ENCODE measurements around the gene RNF224. TPM values are rescaled to one million over a fixed set of nuclear protein-coding genes. Genes with fewer than 3 reads are reported as not detected.
A peak's percentile ranks its signal among the peaks of the same experiment; 100 is the strongest.
"Not testable (repeated sequence)": the region's sequence is repeated elsewhere in the genome, so short reads cannot be mapped to it uniquely, and the experiment has no call there.

RNF224 gene
- total RNA-seq, 3 donors from 2014 or later = not detected

DNA sequence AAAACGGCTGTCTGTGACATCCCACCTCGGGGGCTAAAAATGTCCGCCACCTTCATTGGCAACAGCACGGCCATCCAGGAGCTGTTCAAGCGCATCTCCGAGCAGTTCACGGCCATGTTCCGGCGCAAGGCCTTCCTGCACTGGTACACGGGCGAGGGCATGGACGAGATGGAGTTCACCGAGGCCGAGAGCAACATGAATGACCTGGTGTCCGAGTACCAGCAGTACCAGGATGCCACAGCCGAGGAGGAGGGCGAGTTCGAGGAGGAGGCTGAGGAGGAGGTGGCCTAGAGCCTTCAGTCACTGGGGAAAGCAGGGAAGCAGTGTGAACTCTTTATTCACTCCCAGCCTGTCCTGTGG, 15.9 kb downstream of the RNF224 start:
- peaks cover 12% of the 10 kb centered on the region for H3K36me3 Mint-ChIP-seq (ENCODE audit: insufficient read depth)
- peaks cover 27% of the 10 kb centered on the region for H3K4me1 Mint-ChIP-seq (ENCODE audit: low read depth)
- not testable (repeated sequence) for H3K9me3 Mint-ChIP-seq; H3K27me3 Mint-ChIP-seq (ENCODE audit: low read depth); ATAC-seq; DNase-seq
- H3K4me3 Mint-ChIP-seq = peak overlapping the region; percentile 87

GRCh38 chr9:137243626-137244485, 16.6 kb downstream of the RNF224 start:
- H3K9me3 Mint-ChIP-seq = no peaks in the 10 kb centered on the region
- H3K27me3 Mint-ChIP-seq (ENCODE audit: low read depth) = no peaks in the 10 kb centered on the region
- H3K4me3 Mint-ChIP-seq = peak overlapping the region; percentile 87
- peaks cover 23% of the 10 kb centered on the region for H3K4me1 Mint-ChIP-seq (ENCODE audit: low read depth)
- H3K36me3 Mint-ChIP-seq (ENCODE audit: insufficient read depth) = peaks cover 12% of the 10 kb centered on the region
- DNase-seq (no peak), ATAC-seq (no peak)

DNA sequence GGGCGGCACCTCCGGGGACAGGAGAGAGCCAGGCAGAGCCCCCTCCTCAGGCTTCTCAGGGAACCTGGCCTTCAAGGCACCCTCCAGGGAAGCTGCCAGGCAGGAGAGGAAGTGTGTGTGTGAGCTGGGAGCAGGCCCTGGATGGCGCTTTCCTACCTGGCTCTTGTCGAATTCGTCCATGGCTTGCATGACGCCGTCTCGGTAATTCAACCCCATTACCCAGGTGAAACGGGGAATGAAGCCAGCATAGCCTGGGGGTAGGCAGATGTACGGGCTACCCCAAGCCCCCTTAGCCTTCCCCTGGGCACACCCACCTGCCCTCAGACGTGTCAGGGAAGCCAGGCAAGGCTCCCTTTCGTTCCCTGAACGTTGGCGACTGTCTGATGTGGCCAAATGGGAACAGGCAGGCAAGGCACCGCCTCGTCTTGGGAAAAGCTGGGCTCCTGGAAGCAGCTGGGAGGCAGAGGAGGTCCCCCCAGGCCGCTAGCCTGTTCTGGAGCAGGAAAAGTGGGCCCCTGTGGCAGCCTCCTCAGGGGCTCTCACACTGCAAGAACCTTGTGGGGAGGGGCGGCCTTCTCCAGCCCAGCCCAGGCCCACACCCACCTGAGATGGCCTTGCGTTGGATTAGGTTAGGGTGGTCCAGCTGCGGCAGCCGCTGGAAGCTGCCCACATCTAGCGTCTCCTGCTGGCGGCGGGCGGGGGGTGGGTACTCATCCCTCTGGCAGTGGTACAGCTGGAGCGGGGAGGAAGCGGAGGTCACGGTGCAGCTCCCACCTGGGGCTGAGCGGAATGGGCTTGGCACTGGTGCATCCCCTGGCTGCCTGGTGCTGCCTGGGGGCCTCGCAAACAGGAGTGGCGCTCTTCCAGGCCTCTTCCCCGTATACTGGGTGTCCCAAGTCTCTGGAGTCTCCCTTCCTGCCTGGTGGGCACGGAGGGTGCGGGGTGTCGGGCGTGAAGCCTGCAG, 17.5 kb downstream of the RNF224 start:
- Mint-ChIP-seq H3K4me1 (ENCODE audit: low read depth) (peaks cover 16% of the 10 kb centered on the region), H3K36me3 (ENCODE audit: insufficient read depth) (peaks cover 12% of the 10 kb centered on the region), H3K4me3 (no peak overlapping the region), H3K27me3 (ENCODE audit: low read depth) (no peaks in the 10 kb centered on the region), H3K9me3 (no peaks in the 10 kb centered on the region)
- no peak for ATAC-seq
- no peak for DNase-seq

GRCh38 chr9:137245450-137246421, 18.4 kb downstream of the RNF224 start:
- DNase-seq (no peak), ATAC-seq (no peak)
- H3K4me1 Mint-ChIP-seq (ENCODE audit: low read depth) = peaks cover 15% of the 10 kb centered on the region
- no peaks in the 10 kb centered on the region for H3K27me3 Mint-ChIP-seq (ENCODE audit: low read depth)
- no peak overlapping the region for H3K4me3 Mint-ChIP-seq
- H3K36me3 Mint-ChIP-seq (ENCODE audit: insufficient read depth) = peaks cover 12% of the 10 kb centered on the region
- H3K9me3 Mint-ChIP-seq = no peaks in the 10 kb centered on the region

DNA sequence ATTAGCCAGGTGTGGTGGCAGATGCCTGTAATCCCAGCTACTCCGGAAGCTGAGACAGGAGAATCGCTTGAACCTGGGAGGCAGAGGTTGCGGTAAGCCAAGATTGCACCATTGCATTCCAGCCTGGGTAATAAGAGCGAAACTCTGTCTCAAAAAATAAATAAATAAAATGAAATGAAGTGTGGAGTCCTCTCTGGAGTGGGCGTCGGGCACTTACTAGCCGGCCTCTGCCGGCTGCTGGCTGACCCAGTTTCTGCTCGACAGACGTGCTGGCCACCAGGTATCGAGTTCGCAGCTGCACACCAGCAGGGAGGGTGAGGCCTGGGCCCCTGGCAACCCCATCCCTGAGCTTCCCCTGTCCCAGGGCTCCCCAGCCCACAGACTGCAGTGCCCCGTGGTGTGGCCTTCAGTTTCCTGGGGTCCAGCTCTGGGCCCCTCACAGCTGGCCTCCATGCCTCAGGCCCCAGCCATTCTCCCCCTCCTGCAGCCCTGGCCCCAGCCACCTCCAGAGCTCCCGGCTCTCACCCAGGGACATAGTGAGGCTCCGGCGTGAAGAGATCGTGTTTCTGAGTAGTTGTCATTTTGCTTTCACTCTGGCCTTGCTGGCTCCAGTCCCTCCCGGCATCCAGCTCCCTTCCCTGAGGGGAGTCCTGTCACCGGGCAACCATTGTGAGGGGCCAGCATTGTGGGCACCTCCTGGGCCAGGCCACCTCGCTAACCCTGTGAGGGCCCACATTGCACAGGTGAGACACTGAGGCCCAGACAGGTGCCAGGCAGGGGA, 20.0 kb downstream of the RNF224 start:
- peaks cover 11% of the 10 kb centered on the region for H3K36me3 Mint-ChIP-seq (ENCODE audit: insufficient read depth)
- no peak overlapping the region for H3K4me3 Mint-ChIP-seq
- peaks cover 12% of the 10 kb centered on the region for H3K4me1 Mint-ChIP-seq (ENCODE audit: low read depth)
- H3K9me3 Mint-ChIP-seq = no peaks in the 10 kb centered on the region
- no peaks in the 10 kb centered on the region for H3K27me3 Mint-ChIP-seq (ENCODE audit: low read depth)
- ATAC-seq (no peak), DNase-seq (no peak)

DNA sequence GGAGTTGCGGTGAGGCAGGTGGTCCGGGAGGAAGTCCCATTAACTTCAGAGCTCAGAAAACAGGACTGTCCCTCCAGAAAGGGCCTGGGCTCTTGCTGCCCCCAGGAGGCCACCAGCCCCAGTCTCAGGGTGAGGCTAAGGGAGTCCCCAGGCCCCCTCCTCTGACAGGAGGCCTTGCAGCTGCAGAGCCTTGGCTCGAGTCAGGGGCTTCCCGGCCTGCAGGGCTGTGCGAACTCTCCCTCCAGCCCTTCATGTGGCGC, 20.5 kb downstream of the RNF224 start:
- DNase-seq = no peak
- H3K4me3 Mint-ChIP-seq = no peak overlapping the region
- no peak for ATAC-seq
- H3K9me3 Mint-ChIP-seq = no peaks in the 10 kb centered on the region
- peaks cover 5% of the 10 kb centered on the region for H3K36me3 Mint-ChIP-seq (ENCODE audit: insufficient read depth)
- H3K27me3 Mint-ChIP-seq (ENCODE audit: low read depth) = no peaks in the 10 kb centered on the region
- peaks cover 7% of the 10 kb centered on the region for H3K4me1 Mint-ChIP-seq (ENCODE audit: low read depth)

GRCh38 chr9:137250329-137251193, 23.3 kb downstream of the RNF224 start:
- H3K36me3 Mint-ChIP-seq (ENCODE audit: insufficient read depth) = no peaks in the 10 kb centered on the region
- ATAC-seq (no peak), DNase-seq (no peak)
- no peaks in the 10 kb centered on the region for H3K9me3 Mint-ChIP-seq
- H3K27me3 Mint-ChIP-seq (ENCODE audit: low read depth) = no peaks in the 10 kb centered on the region
- H3K4me3 Mint-ChIP-seq = no peak overlapping the region
- peaks cover 5% of the 10 kb centered on the region for H3K4me1 Mint-ChIP-seq (ENCODE audit: low read depth)

DNA sequence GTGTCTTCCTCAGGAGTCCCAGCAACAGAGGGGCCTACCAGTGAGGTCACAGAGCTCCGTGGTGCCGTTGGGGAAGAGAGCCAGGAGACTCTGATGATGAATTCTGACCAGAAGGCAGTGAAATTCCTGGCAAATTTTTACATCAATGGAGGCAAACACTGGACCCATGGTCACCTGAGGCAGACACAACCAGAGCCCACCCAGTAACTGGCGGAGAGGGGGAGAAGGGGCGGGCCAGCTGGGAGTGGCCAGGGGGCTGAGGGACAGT, 23.8 kb downstream of the RNF224 start, which contains the start of gene STPG3:
STPG3 (plus strand) TSS at position 93 of the 268 bp plus-strand sequence; CDS start at position 94, 1 bp downstream.
- Mint-ChIP-seq H3K4me3 (no peak within 1 kb of the TSS), H3K27me3 (ENCODE audit: low read depth) (no peaks in the 10 kb centered on the region), H3K9me3 (no peaks in the 10 kb centered on the region), H3K36me3 (ENCODE audit: insufficient read depth) (no peaks in the 10 kb centered on the region), H3K4me1 (ENCODE audit: low read depth) (peaks cover 6% of the 10 kb centered on the region)
- DNase-seq (no peak), ATAC-seq (no peak)

GRCh38 chr9:137251490-137252268, 24.4 kb downstream of the RNF224 start:
- Mint-ChIP-seq H3K36me3 (ENCODE audit: insufficient read depth) (no peaks in the 10 kb centered on the region), H3K4me1 (ENCODE audit: low read depth) (peaks cover 12% of the 10 kb centered on the region), H3K9me3 (no peaks in the 10 kb centered on the region), H3K4me3 (no peak overlapping the region), H3K27me3 (ENCODE audit: low read depth) (no peaks in the 10 kb centered on the region)
- ATAC-seq = no peak
- no peak for DNase-seq

GRCh38 chr9:137252555-137253506, 25.5 kb downstream of the RNF224 start:
- peaks cover 12% of the 10 kb centered on the region for H3K4me1 Mint-ChIP-seq (ENCODE audit: low read depth)
- no peak for DNase-seq
- H3K4me3 Mint-ChIP-seq = no peak overlapping the region
- H3K9me3 Mint-ChIP-seq = no peaks in the 10 kb centered on the region
- H3K36me3 Mint-ChIP-seq (ENCODE audit: insufficient read depth) = no peaks in the 10 kb centered on the region
- no peaks in the 10 kb centered on the region for H3K27me3 Mint-ChIP-seq (ENCODE audit: low read depth)
- ATAC-seq = no peak

DNA sequence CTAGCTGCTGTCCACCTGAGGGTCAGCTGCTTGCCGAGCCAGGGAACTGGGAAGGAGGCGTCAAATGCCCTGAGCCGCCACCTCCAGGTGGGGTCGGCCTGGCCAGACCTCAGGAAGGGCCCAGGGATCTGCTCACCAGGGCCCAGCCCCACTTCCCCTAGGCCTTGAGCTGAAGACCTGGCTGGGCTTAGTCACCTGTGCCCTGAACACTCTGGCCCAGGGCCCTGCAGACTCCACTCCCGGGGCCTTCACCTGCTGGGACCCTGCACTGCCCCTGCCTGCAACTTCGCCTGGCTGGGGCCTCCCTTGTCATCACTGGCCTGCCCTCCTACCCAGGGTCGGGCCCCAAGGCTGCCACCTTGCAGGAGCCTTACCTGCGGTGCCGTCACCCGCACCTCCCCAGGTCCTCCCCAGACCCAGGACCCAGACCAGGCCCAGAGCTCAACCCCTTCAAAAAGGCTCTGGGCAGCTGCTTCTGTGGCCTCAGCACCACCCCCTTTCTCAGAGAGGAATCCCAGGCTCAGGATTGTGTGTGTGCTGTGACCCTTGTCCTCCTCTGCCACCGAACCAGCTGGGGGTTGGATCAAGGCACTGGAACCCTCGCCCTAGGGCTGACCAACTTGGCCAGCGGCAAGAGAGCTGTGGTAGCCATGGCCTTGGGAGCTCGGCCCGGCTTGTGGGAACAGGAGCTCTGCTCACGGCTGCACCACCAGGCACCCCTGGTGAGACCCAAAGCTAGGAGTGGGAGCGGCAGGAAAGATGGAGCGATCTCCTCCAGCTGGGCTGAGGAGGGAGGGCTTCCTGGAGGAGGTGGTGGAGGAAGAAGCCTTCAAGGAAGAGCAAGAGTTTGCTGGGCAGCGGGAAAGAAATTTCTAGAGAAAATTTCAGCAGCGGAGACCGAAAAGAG, 26.7 kb downstream of the RNF224 start:
- H3K4me3 Mint-ChIP-seq = peak overlapping the region; percentile 84
- DNase-seq (no peak), ATAC-seq (no peak)
- H3K36me3 Mint-ChIP-seq (ENCODE audit: insufficient read depth) = no peaks in the 10 kb centered on the region
- H3K9me3 Mint-ChIP-seq = no peaks in the 10 kb centered on the region
- peaks cover 12% of the 10 kb centered on the region for H3K4me1 Mint-ChIP-seq (ENCODE audit: low read depth)
- H3K27me3 Mint-ChIP-seq (ENCODE audit: low read depth) = no peaks in the 10 kb centered on the region
